Middle frontal gyrus (tissue), 1 donor: ENCODE measurements around the gene MTM1.

Experiments used
- DNase-seq: peaks from one replicate; pipeline ENCODE4 v3.0.0-alpha.2; 2015; ENCODE audit warnings: low spot score; ENCODE audit errors: extremely low spot score

The MTM1 gene

DNA sequence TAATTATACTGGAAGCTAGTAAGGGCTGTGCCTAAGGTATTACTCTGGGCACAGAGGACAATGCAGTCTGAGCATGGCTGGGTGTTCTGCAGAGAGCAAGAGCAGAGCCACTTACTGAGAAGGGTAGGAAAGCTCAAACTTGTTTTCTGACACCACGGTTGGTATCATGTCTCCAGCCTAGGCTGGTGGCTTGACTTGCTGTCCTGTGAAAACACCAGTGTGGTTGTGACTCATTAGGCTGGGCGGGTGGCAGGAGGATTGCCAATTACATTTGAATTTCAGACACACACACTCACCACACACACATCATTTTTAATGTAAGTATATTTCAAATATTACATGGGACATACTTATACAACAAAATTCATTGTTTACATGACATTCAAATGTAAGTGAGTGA is 19.7 kb upstream of the MTM1 start:
- no peak for DNase-seq

DNA sequence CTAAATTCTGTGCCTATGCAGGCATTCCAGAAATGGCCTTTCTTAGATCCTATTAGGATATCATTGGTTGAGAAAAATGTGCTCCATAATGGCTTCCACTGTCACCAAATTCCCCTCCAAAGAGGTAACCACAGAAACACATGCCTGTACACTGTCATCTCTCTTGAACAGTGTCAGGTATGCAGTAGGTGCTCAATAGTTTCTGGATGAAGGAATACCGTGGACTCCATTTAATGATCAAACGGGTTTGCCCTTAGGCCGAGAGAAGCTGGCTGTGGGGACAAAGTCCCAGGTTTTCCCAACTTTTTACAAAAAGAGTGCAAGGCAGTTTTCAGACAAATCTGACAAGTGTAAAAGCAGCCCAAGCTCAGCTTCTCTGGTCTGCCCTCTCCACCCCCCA is 16.5 kb upstream of the MTM1 start:
- no peak for DNase-seq

GRCh38 chrX:150558424-150558823 is 10.0 kb upstream of the MTM1 start:
- no peak for DNase-seq

DNA sequence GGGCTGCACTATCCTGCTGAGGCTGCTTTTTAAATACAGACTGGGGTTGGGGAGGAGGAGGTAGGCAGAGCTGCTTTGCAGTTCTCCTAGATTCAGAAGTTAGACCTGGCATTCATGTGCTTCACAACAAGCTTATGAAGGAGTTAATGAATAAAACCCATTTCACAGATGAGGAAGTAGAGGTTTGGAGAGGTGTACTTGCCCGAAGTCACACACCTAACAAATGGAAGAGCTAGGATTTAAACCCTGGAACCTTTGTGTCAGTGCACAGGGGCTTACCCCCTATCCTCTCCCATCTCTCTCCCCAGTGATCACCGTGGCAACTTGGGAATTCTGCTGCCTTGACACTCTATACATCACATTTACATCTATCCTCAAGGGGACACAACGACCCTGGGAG is 3.6 kb upstream of the MTM1 start:
- DNase-seq: no peak

GRCh38 chrX:150565551-150565950 is 2.9 kb upstream of the MTM1 start:
- DNase-seq: no peak

- DNase-seq: no peak
Measured at GRCh38 chrX:150566734-150567182, 1.7 kb upstream of the MTM1 start.

DNA sequence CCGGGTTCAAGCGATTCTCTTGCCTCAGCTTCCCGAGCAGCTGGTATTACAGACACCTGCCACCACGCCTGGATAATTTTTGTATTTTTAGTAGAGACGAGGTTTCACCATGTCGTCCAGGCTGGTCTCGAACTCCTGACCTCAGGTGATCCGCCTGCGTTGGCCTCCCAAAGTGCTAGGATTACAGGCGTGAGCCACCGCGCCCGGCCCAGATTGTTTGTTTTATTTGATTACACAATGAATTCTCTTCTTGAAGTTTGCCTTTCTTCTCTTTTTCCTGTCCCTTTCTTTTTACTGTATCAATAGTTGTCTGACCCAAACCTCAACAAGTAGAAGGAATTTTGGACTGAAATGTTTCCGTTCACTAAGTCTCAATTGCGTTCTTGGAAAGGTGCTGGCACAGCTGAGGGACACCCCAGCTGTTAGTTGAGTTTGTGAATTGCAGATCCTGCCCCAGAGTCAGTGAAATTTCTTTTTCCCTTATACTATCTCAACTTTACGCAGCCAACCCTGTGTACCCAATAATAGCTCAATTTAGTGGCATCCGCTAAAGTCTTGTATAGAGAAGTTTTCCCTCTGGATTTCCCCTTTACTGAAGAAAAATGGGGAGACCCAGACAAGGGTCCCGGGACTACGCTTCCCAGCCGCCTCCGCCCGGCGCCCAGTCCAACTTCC is 639 bp upstream of the MTM1 start:
- no peak for DNase-seq

DNA sequence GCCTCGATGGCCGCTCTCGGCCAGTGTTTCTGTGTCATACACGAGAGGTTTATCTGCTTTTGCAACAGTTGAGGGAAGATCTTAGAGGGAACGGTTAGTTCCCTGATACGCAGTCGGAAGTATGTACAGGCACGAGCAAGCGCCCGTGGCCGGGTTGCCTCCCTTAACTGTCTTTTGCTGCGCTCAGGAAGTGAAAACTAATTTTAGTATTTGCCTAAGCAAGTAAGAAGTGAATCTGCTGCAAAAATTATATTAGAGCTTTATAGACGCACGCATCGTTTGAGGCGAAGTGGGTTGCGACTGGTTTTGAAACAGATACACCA is 695 bp downstream of the MTM1 start:
- no peak for DNase-seq

- no peak for DNase-seq
Measured at GRCh38 chrX:150570512-150570911, 2.1 kb downstream of the MTM1 start.

GRCh38 chrX:150572206-150572605 is 3.8 kb downstream of the MTM1 start:
- DNase-seq: no peak

DNA sequence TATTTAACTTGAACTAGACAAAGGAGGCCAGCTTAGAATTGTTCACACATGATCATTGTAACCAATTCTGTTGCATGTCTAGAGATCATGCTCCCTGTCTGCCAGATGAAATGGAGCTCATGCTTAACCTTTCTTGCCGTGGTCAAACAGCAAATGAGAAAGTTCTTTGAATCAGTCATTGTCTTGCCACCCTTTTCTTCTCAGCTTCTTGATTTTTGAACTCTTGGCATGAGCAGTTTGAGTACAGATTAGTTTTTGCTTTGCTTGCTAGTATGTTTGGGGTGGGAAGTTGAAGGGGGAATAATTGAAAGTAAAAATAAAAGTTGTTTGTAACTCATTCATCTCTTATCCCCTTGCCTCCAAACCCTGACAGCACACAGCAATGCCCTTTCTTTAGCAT is 4.7 kb downstream of the MTM1 start:
- DNase-seq: no peak

DNA sequence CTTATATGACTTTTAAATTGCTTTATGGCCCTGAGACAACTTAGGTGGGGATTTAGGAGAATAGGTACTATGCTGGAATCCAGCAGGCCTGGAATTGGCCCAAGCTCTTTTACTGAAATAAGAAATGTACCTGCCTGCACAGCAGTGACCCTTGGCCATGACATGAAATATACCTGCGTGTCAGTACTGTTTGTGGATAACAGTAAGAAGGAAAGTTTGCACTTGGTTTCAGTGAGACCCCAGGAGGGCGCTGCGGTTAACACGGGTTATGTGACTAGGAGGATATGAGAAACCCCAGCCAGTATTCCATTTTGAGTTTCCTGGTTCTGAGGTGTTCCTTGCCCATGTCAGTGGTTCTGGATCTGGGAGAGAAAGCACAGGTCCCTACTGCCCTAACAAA is 5.3 kb downstream of the MTM1 start:
- no peak for DNase-seq

DNA sequence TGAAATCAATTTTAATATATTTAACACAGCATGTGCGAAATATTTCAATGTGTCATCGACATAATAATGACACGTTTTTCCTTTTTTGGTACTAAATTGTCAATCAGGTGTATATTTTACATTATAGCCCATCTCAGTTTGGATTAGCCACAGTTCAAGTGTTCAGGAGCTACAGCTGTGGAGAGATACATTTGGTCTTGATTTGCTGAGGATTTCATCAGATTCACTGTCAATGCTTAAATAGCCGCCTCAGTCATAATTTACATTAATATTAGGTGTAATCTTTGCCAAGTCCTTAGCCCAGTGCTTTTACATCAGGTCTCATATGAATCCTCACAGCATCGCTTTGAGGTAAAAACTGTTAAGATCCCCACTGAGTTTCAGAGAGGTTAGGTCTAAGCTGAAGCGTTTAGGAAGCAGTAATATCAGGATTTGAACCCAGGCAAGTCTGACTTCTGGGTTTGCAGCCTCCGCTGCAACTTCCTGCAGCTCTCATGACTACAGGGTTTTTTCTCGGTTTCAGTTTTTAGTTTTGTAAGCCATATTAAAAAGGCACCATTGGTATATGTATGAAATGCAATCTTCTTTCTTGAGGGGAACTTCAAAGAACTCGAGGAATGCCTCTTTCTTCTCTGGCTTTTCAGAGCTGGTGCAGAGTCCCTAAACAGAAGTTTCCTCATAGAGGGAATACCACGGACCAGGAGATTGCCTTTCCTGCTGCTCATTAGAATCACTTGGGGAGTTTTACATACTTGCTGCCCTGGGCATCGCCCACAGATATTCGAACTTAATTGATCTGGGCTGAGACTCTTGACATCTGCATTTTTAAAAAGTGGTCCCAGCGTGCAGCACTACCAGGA is 6.4 kb downstream of the MTM1 start:
- no peak for DNase-seq

- no peak for DNase-seq
Measured at GRCh38 chrX:150575419-150575814, 7.0 kb downstream of the MTM1 start.

DNA sequence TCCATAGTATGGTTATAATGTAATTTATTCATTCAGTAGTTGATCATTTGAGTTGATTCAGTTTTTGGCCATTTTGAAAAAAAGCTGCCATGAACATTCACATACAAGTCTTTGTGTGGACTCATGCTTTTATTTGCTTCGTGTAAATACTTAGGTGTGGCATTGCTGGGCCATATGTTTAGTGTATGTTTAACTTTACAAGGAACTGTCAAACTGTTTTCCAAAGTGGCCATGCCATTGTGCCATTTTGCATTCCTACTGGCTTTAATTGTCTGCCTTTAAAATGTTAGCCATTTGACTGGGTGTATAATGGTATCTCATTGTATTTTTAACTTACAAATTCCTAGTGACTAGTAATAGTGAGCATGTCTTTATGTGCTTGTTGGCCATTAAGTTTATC is 8.8 kb downstream of the MTM1 start:
- DNase-seq: no peak

GRCh38 chrX:150581093-150581775 is 12.8 kb downstream of the MTM1 start:
- DNase-seq: no peak

- no peak for DNase-seq
Measured at GRCh38 chrX:150582338-150582948, 14.0 kb downstream of the MTM1 start.

DNA sequence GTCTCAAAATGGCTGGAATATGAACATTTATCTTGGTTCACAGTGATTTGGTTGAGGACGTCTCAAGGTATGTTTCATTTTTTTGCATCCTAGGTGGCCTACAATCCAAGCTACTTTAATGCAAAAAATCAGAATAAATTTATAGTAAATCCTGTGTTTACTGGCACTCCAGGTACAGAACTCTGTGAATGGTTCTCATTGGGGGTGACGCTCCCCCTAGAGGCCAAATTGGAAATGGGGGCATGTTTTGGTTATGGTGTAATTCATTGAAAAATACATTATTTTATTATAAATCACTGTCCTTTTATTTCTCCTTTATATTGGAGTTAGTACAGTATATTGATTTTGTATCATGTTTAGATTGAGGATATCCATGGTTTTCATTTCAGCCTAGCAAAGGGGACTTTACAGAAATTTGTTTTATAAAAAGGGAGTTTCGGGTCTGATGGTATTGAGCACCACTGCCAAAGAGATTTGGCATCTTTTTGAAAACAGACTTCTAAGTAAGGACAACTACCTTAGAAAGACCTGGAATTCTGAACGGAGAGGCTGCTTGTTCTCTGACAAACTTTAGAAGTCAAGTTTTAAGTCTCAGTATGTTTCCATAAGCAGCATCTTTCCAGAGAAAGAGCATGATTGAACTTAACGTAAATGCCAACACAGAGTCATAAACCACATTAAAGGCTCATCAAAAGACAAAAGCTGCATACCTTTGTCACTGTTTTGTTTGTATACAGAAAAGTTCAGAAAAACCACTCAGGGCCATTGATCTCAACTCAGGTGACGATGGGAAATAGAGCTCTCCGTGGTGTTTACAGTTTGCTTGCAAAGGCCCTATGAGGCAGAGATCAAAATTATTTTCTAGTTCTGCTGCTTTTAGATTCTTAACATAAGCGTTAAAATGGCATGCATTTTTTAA is 19.4 kb downstream of the MTM1 start:
- no peak for DNase-seq

- DNase-seq: no peak
Measured at GRCh38 chrX:150594584-150594983, 26.2 kb downstream of the MTM1 start.

DNA sequence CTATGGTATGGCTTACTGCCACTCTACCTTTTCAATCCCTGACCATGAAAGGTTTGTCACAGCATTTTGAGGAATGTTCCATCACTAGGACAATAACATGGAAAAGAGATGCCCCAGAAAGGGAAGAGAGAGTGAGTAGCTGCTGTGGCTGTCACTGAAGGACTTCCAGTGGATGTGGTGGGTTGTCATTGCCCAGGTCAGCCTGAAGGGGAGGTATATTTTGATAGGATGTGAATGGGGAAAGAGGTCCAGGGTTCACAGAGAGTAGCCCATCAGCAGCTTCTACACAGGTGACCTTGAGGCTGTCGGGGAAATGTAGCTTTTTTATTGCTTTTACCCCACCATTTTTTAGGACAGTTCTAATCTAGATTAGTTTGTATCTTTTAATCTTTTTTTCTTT is 30.8 kb downstream of the MTM1 start:
- DNase-seq: no peak

DNA sequence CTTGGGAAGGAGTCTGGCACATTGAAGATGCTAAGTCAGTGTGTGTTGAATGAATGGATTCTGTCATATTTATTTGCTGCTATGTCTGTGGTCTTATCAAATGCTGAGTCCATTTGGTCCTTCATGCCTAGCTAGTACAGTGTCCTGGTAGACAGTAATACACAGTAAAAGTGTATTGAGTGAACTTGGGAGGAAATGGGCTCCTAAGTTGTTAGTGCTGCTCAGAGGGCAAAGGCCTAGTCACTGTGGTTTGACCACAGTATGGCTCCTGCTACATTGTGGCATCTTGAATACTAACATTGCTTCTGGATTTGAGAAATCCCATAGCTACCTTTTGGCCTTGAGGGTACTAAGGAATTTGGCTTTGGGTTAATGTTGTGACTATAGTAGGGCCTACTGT is 33.9 kb downstream of the MTM1 start:
- DNase-seq: no peak
